GM19240 (cell line): ENCODE measurements around the gene HOXA3.

Experiments used
- DNase-seq: peaks from one replicate; pipeline ENCODE4 v3.0.0; 2011; ENCODE audit warnings: low spot score; ENCODE audit not compliant: insufficient read length

The HOXA3 gene

GRCh38 chr7:27129729-27130539 is 22.4 kb downstream of the HOXA3 start:
- no peak for DNase-seq

GRCh38 chr7:27128776-27129728 is 23.3 kb downstream of the HOXA3 start:
- DNase-seq, result no peak

- DNase-seq, result no peak
Observed at GRCh38 chr7:27128034-27128433, 24.3 kb downstream of the HOXA3 start.

GRCh38 chr7:27126596-27127327 is 25.6 kb downstream of the HOXA3 start:
- no peak for DNase-seq

GRCh38 chr7:27125986-27126394 is 26.4 kb downstream of the HOXA3 start:
- DNase-seq, result no peak

- no peak for DNase-seq
Observed at GRCh38 chr7:27124902-27125689, 27.3 kb downstream of the HOXA3 start.

GRCh38 chr7:27124096-27124901 is 28.1 kb downstream of the HOXA3 start:
- no peak for DNase-seq

- no peak for DNase-seq
Observed at GRCh38 chr7:27123477-27124053, 28.8 kb downstream of the HOXA3 start.

GRCh38 chr7:27123007-27123476 is 29.3 kb downstream of the HOXA3 start:
- DNase-seq, result no peak

- DNase-seq, result no peak
Observed at GRCh38 chr7:27122077-27122910, 30.1 kb downstream of the HOXA3 start.

- DNase-seq, result no peak
Observed at GRCh38 chr7:27121684-27122076, 30.7 kb downstream of the HOXA3 start.

GRCh38 chr7:27119412-27119911 is 32.9 kb downstream of the HOXA3 start:
- no peak for DNase-seq

- no peak for DNase-seq
Observed at GRCh38 chr7:27118580-27118979, 33.8 kb downstream of the HOXA3 start.

- no peak for DNase-seq
Observed at GRCh38 chr7:27117887-27118491, 34.4 kb downstream of the HOXA3 start.

GRCh38 chr7:27116962-27117886 is 35.2 kb downstream of the HOXA3 start:
- no peak for DNase-seq

- DNase-seq, result no peak
Observed at GRCh38 chr7:27116031-27116961, 36.1 kb downstream of the HOXA3 start.
